Measurements from ENCODE around the gene EMX1.

The EMX1 gene

DNA sequence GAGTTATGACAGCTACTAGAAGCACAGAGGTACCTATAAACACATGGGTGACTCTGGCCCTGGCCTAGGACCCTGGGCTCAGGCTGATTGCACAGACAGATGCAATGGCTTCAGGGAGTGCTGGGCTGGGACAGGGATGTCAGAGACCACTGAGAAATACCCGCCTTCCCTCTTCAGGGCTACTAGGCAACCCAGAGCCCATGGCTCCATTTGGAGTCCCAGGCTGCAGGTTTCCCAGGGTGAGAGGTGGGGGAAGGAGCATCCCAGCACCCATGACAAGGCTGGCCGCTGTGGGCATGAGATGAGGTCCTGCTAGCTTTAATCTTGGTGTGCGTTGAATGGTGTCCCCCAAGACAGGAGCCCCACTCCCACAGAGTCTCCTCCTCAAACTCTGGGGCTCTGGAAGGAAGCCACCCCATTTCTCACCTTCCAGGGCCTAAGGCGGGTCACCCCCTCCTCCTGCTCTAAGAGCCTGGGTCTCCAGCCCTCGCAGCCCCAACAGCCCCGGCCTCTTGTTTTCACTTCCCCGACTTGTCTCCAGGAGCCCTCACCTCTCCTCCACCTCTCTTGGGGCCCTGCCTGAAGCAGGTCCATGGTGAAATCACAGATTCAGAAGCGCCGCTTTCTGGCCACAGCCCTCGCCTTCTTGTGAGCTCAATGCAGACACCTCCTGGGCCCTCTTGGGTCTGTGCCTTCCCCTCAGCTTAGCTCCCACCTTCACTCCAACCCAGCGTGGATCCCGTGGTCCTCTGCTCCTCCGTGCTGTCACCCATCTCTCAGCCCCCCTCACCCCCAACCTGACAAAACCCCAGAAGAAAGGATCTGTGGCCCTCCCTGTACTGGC, 41.4 kb downstream of the EMX1 start:
- Histone ChIP-seq H3K9me3 (replicated peaks; ENCODE audit: low read length) (no peaks in the 10 kb centered on the region), H3K4me1 (ENCODE audit: control insufficient read depth, insufficient read depth, low read length) (no peaks in the 10 kb centered on the region), H3K27me3 (ENCODE audit: control insufficient read depth, insufficient read depth, low read length) (no peaks in the 10 kb centered on the region), H3K4me2 (ENCODE audit: low read length) (no peak overlapping the region), H3K36me3 (ENCODE audit: insufficient read depth, low read length) (no peaks in the 10 kb centered on the region), H3K4me3 (ENCODE audit: low read length) (no peak overlapping the region), H3K9ac (ENCODE audit: low read depth, low read length) (no peak overlapping the region)

- no peaks in the 10 kb centered on the region for H3K36me3 ChIP-seq (ENCODE audit: insufficient read depth, low read length)
- no peak overlapping the region for H3K4me3 ChIP-seq (ENCODE audit: low read length)
- no peak overlapping the region for H3K4me2 ChIP-seq (ENCODE audit: low read length)
- no peaks in the 10 kb centered on the region for H3K27me3 ChIP-seq (ENCODE audit: control insufficient read depth, insufficient read depth, low read length)
- H3K4me1 ChIP-seq (ENCODE audit: control insufficient read depth, insufficient read depth, low read length) = no peaks in the 10 kb centered on the region
- H3K9me3 ChIP-seq (replicated peaks; ENCODE audit: low read length) = no peaks in the 10 kb centered on the region
- no peak overlapping the region for H3K9ac ChIP-seq (ENCODE audit: low read depth, low read length)
Observed at GRCh38 chr2:72959554-72959953, 42.2 kb downstream of the EMX1 start.

DNA sequence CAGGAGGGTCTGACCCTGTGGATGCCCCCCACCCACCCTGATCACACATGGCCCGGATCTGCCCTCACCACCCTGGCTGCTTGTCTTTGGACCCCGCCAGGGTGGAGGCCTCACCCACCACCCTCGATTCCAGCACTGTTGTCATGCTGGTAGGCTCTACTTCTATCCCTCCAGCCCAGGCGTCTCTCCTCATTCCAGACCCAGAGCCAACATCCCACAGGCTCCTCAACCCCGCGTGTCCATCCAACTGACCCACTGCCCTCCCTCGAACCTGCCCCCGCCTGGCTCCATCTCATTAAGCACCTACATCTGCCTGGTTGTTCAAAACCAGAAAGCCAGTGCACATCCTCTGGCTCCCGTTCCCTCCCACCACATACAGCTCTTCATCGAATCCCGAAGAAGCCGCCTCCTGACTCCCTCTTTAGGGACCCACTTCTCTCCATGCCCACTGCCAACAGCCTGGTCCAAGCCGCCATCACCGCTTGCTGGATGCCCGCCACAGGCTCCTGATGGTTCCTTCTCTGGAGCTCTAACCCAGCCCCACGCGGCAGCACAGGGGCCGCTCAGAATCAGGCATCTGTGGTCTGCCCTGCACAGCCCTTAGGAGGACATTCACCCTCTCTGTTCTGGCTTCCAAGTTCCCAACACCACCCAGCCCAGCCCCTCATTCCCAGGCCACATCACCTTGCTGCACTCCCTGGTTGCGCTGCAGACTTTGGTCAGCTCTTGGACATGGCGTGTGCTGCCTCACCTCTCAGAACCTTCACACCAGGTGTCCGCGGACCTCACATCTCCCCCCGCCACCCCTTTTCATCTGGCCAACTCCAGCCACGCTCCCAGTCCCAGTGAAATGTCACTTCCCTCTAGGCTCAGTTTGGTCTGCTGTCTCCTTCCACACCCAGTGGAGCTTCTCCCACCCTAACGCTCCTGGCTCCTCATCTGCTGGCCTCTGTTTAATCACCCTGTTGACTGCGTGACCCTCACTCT, 43.0 kb downstream of the EMX1 start:
- Histone ChIP-seq H3K27me3 (ENCODE audit: control insufficient read depth, insufficient read depth, low read length) (no peaks in the 10 kb centered on the region), H3K9ac (ENCODE audit: low read depth, low read length) (no peak overlapping the region), H3K36me3 (ENCODE audit: insufficient read depth, low read length) (no peaks in the 10 kb centered on the region), H3K9me3 (replicated peaks; ENCODE audit: low read length) (no peaks in the 10 kb centered on the region), H3K4me3 (ENCODE audit: low read length) (no peak overlapping the region), H3K4me2 (ENCODE audit: low read length) (no peak overlapping the region), H3K4me1 (ENCODE audit: control insufficient read depth, insufficient read depth, low read length) (no peaks in the 10 kb centered on the region)

- Histone ChIP-seq H3K4me1 (ENCODE audit: control insufficient read depth, insufficient read depth, low read length) (no peaks in the 10 kb centered on the region), H3K4me3 (ENCODE audit: low read length) (no peak overlapping the region), H3K27me3 (ENCODE audit: control insufficient read depth, insufficient read depth, low read length) (no peaks in the 10 kb centered on the region), H3K4me2 (ENCODE audit: low read length) (no peak overlapping the region), H3K9ac (ENCODE audit: low read depth, low read length) (no peak overlapping the region), H3K36me3 (ENCODE audit: insufficient read depth, low read length) (no peaks in the 10 kb centered on the region), H3K9me3 (replicated peaks; ENCODE audit: low read length) (no peaks in the 10 kb centered on the region)
Observed at GRCh38 chr2:72961036-72961720, 43.9 kb downstream of the EMX1 start.

- no peak overlapping the region for H3K4me2 ChIP-seq (ENCODE audit: low read length)
- no peaks in the 10 kb centered on the region for H3K36me3 ChIP-seq (ENCODE audit: insufficient read depth, low read length)
- no peaks in the 10 kb centered on the region for H3K27me3 ChIP-seq (ENCODE audit: control insufficient read depth, insufficient read depth, low read length)
- no peak overlapping the region for H3K4me3 ChIP-seq (ENCODE audit: low read length)
- no peaks in the 10 kb centered on the region for H3K4me1 ChIP-seq (ENCODE audit: control insufficient read depth, insufficient read depth, low read length)
- no peaks in the 10 kb centered on the region for H3K9me3 ChIP-seq (replicated peaks; ENCODE audit: low read length)
- no peak overlapping the region for H3K9ac ChIP-seq (ENCODE audit: low read depth, low read length)
Observed at GRCh38 chr2:72961853-72962468, 44.6 kb downstream of the EMX1 start.

- Histone ChIP-seq H3K4me1 (ENCODE audit: control insufficient read depth, insufficient read depth, low read length) (no peaks in the 10 kb centered on the region), H3K4me2 (ENCODE audit: low read length) (no peak overlapping the region), H3K4me3 (ENCODE audit: low read length) (no peak overlapping the region), H3K9me3 (replicated peaks; ENCODE audit: low read length) (no peaks in the 10 kb centered on the region), H3K9ac (ENCODE audit: low read depth, low read length) (no peak overlapping the region), H3K36me3 (ENCODE audit: insufficient read depth, low read length) (no peaks in the 10 kb centered on the region), H3K27me3 (ENCODE audit: control insufficient read depth, insufficient read depth, low read length) (no peaks in the 10 kb centered on the region)
Observed at GRCh38 chr2:72962911-72963310, 45.6 kb downstream of the EMX1 start.

- H3K4me3 ChIP-seq (ENCODE audit: low read length) = no peak overlapping the region
- no peak overlapping the region for H3K9ac ChIP-seq (ENCODE audit: low read depth, low read length)
- H3K4me2 ChIP-seq (ENCODE audit: low read length) = no peak overlapping the region
- no peaks in the 10 kb centered on the region for H3K9me3 ChIP-seq (replicated peaks; ENCODE audit: low read length)
- no peaks in the 10 kb centered on the region for H3K36me3 ChIP-seq (ENCODE audit: insufficient read depth, low read length)
- no peaks in the 10 kb centered on the region for H3K27me3 ChIP-seq (ENCODE audit: control insufficient read depth, insufficient read depth, low read length)
- H3K4me1 ChIP-seq (ENCODE audit: control insufficient read depth, insufficient read depth, low read length) = no peaks in the 10 kb centered on the region
Observed at GRCh38 chr2:72963423-72964145, 46.3 kb downstream of the EMX1 start.

DNA sequence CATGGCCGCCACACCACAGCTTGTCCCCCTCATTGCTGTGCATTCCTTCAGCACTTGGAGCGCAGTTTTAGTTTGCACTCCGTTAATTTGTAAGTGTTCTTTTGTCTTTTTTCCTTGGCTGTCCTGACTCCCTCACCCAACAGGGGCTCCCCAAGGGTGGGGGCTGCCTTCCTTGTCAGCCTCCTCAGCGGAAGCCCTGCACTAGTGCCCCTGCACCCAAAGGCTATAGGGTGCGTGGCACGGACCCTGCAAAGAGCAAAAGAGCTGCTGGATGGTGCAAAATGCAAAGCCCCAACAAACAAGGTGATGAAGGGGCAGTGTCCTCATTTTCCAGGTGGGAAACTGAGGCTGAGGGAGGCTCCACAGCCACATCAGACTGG, 46.8 kb downstream of the EMX1 start:
- no peaks in the 10 kb centered on the region for H3K27me3 ChIP-seq (ENCODE audit: control insufficient read depth, insufficient read depth, low read length)
- no peaks in the 10 kb centered on the region for H3K36me3 ChIP-seq (ENCODE audit: insufficient read depth, low read length)
- H3K9me3 ChIP-seq (replicated peaks; ENCODE audit: low read length) = no peaks in the 10 kb centered on the region
- H3K4me3 ChIP-seq (ENCODE audit: low read length) = no peak overlapping the region
- H3K4me2 ChIP-seq (ENCODE audit: low read length) = no peak overlapping the region
- H3K9ac ChIP-seq (ENCODE audit: low read depth, low read length) = no peak overlapping the region
- no peaks in the 10 kb centered on the region for H3K4me1 ChIP-seq (ENCODE audit: control insufficient read depth, insufficient read depth, low read length)

DNA sequence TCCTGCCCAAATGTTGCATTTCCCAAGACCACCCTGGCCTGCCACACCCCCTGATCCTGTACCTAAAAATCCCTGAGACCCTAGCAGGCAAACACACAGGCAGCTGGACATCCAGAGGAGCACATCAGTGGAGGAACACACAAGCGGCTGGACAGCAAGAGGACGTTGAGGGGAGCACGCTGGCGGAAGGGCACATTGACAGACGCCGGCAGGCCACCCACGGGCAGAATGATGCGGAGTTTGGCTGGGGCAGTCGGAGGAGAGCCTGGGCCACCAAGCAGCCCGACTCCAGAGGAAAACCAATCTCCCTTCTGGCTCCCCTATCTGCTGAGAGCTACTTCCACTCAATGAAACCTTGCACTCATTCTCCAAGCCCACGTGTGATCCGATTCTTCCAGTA, 47.7 kb downstream of the EMX1 start:
- no peaks in the 10 kb centered on the region for H3K4me1 ChIP-seq (ENCODE audit: control insufficient read depth, insufficient read depth, low read length)
- H3K9me3 ChIP-seq (replicated peaks; ENCODE audit: low read length) = no peaks in the 10 kb centered on the region
- no peaks in the 10 kb centered on the region for H3K36me3 ChIP-seq (ENCODE audit: insufficient read depth, low read length)
- H3K4me2 ChIP-seq (ENCODE audit: low read length) = no peak overlapping the region
- no peaks in the 10 kb centered on the region for H3K27me3 ChIP-seq (ENCODE audit: control insufficient read depth, insufficient read depth, low read length)
- no peak overlapping the region for H3K4me3 ChIP-seq (ENCODE audit: low read length)
- no peak overlapping the region for H3K9ac ChIP-seq (ENCODE audit: low read depth, low read length)

GRCh38 chr2:72965770-72966450, 48.6 kb downstream of the EMX1 start:
- no peak overlapping the region for H3K4me3 ChIP-seq (ENCODE audit: low read length)
- no peak overlapping the region for H3K9ac ChIP-seq (ENCODE audit: low read depth, low read length)
- H3K27me3 ChIP-seq (ENCODE audit: control insufficient read depth, insufficient read depth, low read length) = no peaks in the 10 kb centered on the region
- H3K4me2 ChIP-seq (ENCODE audit: low read length) = no peak overlapping the region
- no peaks in the 10 kb centered on the region for H3K4me1 ChIP-seq (ENCODE audit: control insufficient read depth, insufficient read depth, low read length)
- H3K9me3 ChIP-seq (replicated peaks; ENCODE audit: low read length) = no peaks in the 10 kb centered on the region
- no peaks in the 10 kb centered on the region for H3K36me3 ChIP-seq (ENCODE audit: insufficient read depth, low read length)

Measured in skeletal muscle satellite cell (primary cell).